HepG2 (cell line): Measurements from ENCODE around the gene CBLC. TPM values are rescaled to one million over a fixed set of nuclear protein-coding genes. Genes with fewer than 3 reads are reported as not detected.

Source experiments
- BRD4 ChIP-seq: sonication (generic); formaldehyde crosslinking; IDR thresholded peaks from 2 replicates; pipeline ENCODE4 v1.4.0; 2020; ENCODE audit warnings: missing genetic modification reagents
- CEBPG ChIP-seq: IDR thresholded peaks from 2 replicates; pipeline ENCODE4 v1.6.1; 2016
- KDM6A ChIP-seq: IDR thresholded peaks from 2 replicates; pipeline ENCODE4 v1.6.1; 2016; ENCODE audit warnings: low read depth
- MEF2D ChIP-seq: sonication (generic); formaldehyde crosslinking; IDR thresholded peaks from 2 replicates; pipeline ENCODE4 v1.5.1; 2020; ENCODE audit warnings: mild to moderate bottlenecking, missing genetic modification reagents
- RAD51 ChIP-seq: fragments of 450-650 bp; IDR thresholded peaks from 2 replicates; pipeline ENCODE4 v1.6.1; 2016; ENCODE audit warnings: borderline replicate concordance
- RFX3 ChIP-seq: IDR thresholded peaks from 2 replicates; pipeline ENCODE4 v1.6.1; 2016; ENCODE audit warnings: missing biosample characterization, missing genetic modification reagents
- TERF1 ChIP-seq: sonication (generic); formaldehyde crosslinking; IDR thresholded peaks from 2 replicates; pipeline ENCODE4 v1.8.0; 2022; ENCODE audit warnings: mild to moderate bottlenecking, missing genetic modification reagents, moderate library complexity
- TFAP4 ChIP-seq: sonication (generic); IDR thresholded peaks from 2 replicates; pipeline ENCODE4 v1.6.1; 2016; ENCODE audit warnings: low read depth, borderline replicate concordance
- ZBTB40 ChIP-seq, 2 experiments: fragments of 450-650 bp in 1 of 2; sonication (generic) in 1 of 2; formaldehyde crosslinking in 1 of 2; IDR thresholded peaks; 2 replicates each; pipeline versions ENCODE4 v1.6.1 to v1.8.0; 2016 to 2022; ENCODE audit warnings: antibody characterized with exemption in 1 of 2, mild to moderate bottlenecking in 1 of 2, missing genetic modification reagents in 1 of 2
- ZBTB43 ChIP-seq: sonication (generic); formaldehyde crosslinking; conservative IDR thresholded peaks from 2 replicates; pipeline ENCODE4 v1.4.0; 2020; ENCODE audit warnings: missing genetic modification reagents
- ZFP37 ChIP-seq: sonication (generic); formaldehyde crosslinking; IDR thresholded peaks from 2 replicates; pipeline ENCODE4 v1.4.0; 2020; ENCODE audit warnings: missing genetic modification reagents, borderline replicate concordance
- ZFX ChIP-seq: sonication (generic); formaldehyde crosslinking; IDR thresholded peaks from 2 replicates; pipeline ENCODE4 v1.4.0; 2020; ENCODE audit warnings: mild to moderate bottlenecking, low read depth, missing genetic modification reagents, moderate library complexity
- ZNF18 ChIP-seq: sonication (generic); formaldehyde crosslinking; IDR thresholded peaks from 2 replicates; pipeline ENCODE4 v1.8.0; 2022; ENCODE audit warnings: mild to moderate bottlenecking, missing genetic modification reagents; ENCODE audit not compliant: insufficient replicate concordance
- ZNF451 ChIP-seq: sonication (generic); formaldehyde crosslinking; IDR thresholded peaks from 2 replicates; pipeline ENCODE4 v1.5.0; 2020; ENCODE audit warnings: mild to moderate bottlenecking, missing genetic modification reagents
- ZNF556 ChIP-seq: sonication (generic); formaldehyde crosslinking; IDR thresholded peaks from 2 replicates; pipeline ENCODE4 v1.4.0; 2020; ENCODE audit warnings: mild to moderate bottlenecking, missing genetic modification reagents, borderline replicate concordance
- ZNF841 ChIP-seq: sonication (generic); formaldehyde crosslinking; IDR thresholded peaks from 2 replicates; pipeline ENCODE4 v1.8.1; 2023; ENCODE audit warnings: missing genetic modification reagents, borderline replicate concordance
- polyA plus RNA-seq, 8 experiments: library from polyadenylated mRNA; depleted of rRNA in 3 of 8; stranded (reverse) in 7 of 8; unstranded in 1 of 8; fragments of >200 nt; fragmentation: Illumina TruSeq in 4 of 8; extraction: Trizol in 4 of 8; gene quantifications; 2 replicates each; pipeline versions ENCODE4 v1.2.1 to v1.2.3, GENCODE V29; 2011 to 2016; ENCODE audit warnings: low read depth in 4 of 8, missing spikeins in 1 of 8, mixed read lengths in 1 of 8; ENCODE audit not compliant: insufficient read depth in 1 of 8
- total RNA-seq, 5 experiments: library from RNA; depleted of rRNA; stranded (reverse); fragments of >200 nt; fragmentation: Illumina TruSeq; extraction: Trizol; gene quantifications; 2 replicates each; pipeline ENCODE4 v1.2.3, GENCODE V29; 2016; ENCODE audit warnings: low read depth in 1 of 5

The CBLC gene
- total and polyA plus RNA-seq, 2 of the 13 experiments (the other 11 are each of a cell fraction or from before 2014, with no cell fraction given) = 1.8 to 2.6 TPM

GRCh38 chr19:44741841-44742329 is 35.8 kb upstream of the CBLC start (continued):
- TF ChIP-seq ZBTB43 (no peak), RAD51 (no peak), MEF2D (CRISPR knock-in tag) (no peak), ZNF18 (CRISPR knock-in tag) (no peak), ZBTB40 (IDR thresholded peaks at IDR 0.05) (no peak), ZBTB40 (CRISPR knock-in tag; IDR thresholded peaks at IDR 0.05) (no peak; the same call in 1 of the 2 replicates), CEBPG (CRISPR knock-in tag) (peak; percentile 95), ZFP37 (no peak), KDM6A (no peak), ZNF556 (CRISPR knock-in tag) (no peak; the same call in 1 of the 2 replicates), TERF1 (CRISPR knock-in tag) (no peak), RFX3 (no peak), ZNF451 (CRISPR knock-in tag) (no peak), BRD4 (CRISPR knock-in tag) (0 out of 2 replicates have a peak, but pooled peaks have one; percentile 31), TFAP4 (peak; percentile 54; the same call in 1 of the 2 replicates), ZFX (CRISPR knock-in tag) (peak; percentile 89), ZNF841 (CRISPR knock-in tag) (no peak)
